Ishikawa (cell line): ENCODE measurements around the gene LEMD2.

Experiments used
- CEBPB ChIP-seq: IDR thresholded peaks from 2 replicates; pipeline ENCODE4 v1.6.1; 2012
- CREB1 ChIP-seq: IDR thresholded peaks from 2 replicates; pipeline ENCODE4 v1.6.1; 2012; ENCODE audit warnings: low read depth
- EGR1 ChIP-seq: IDR thresholded peaks from 2 replicates; pipeline ENCODE4 v1.6.1; 2012
- EP300 ChIP-seq: IDR thresholded peaks from 2 replicates; pipeline ENCODE4 v1.6.1; 2012; ENCODE audit warnings: borderline replicate concordance
- FOXM1 ChIP-seq: IDR thresholded peaks from 2 replicates; pipeline ENCODE4 v1.6.1; 2012; ENCODE audit warnings: low read depth, borderline replicate concordance
- MAX ChIP-seq: IDR thresholded peaks from 2 replicates; pipeline ENCODE4 v1.6.1; 2012
- RAD21 ChIP-seq: IDR thresholded peaks from 2 replicates; pipeline ENCODE4 v1.6.1; 2012; ENCODE audit warnings: low read depth
- REST ChIP-seq: IDR thresholded peaks from 2 replicates; pipeline ENCODE4 v1.6.1; 2012; ENCODE audit warnings: low read depth, mild to moderate bottlenecking
- TAF1 ChIP-seq: IDR thresholded peaks from 2 replicates; pipeline ENCODE4 v1.6.1; 2012; ENCODE audit warnings: low read depth, mild to moderate bottlenecking
- TCF12 ChIP-seq: IDR thresholded peaks from 2 replicates; pipeline ENCODE4 v1.6.1; 2012; ENCODE audit warnings: low read depth
- TEAD4 ChIP-seq: IDR thresholded peaks from 2 replicates; pipeline ENCODE4 v1.6.1; 2012
- USF1 ChIP-seq: IDR thresholded peaks from 2 replicates; pipeline ENCODE4 v1.6.1; 2012
- YY1 ChIP-seq: IDR thresholded peaks from 2 replicates; pipeline ENCODE4 v1.6.1; 2012; ENCODE audit warnings: low read depth
- ZBTB7A ChIP-seq: IDR thresholded peaks from 2 replicates; pipeline ENCODE4 v1.6.1; 2012; ENCODE audit warnings: low read depth

GRCh38 chr6:33731035-33731434 lies 57.9 kb downstream of the LEMD2 start:
- TF ChIP-seq RAD21 = no peak
- TF ChIP-seq REST = no peak
- no peak for TF ChIP-seq EP300
- TF ChIP-seq USF1 = no peak
- TF ChIP-seq ZBTB7A = no peak
- TF ChIP-seq MAX = no peak
- no peak for TF ChIP-seq CEBPB
- no peak for TF ChIP-seq FOXM1
- TF ChIP-seq YY1 = no peak
- no peak for TF ChIP-seq TAF1
- no peak for TF ChIP-seq TCF12
- TF ChIP-seq EGR1 = no peak
- no peak for TF ChIP-seq CREB1
- TF ChIP-seq TEAD4 = no peak
